ENCODE results near the gene ABCG1.
"Not testable (repeated sequence)": the region's sequence is repeated elsewhere in the genome, so short reads cannot be mapped to it uniquely, and the experiment has no call there.

The ABCG1 gene

DNA sequence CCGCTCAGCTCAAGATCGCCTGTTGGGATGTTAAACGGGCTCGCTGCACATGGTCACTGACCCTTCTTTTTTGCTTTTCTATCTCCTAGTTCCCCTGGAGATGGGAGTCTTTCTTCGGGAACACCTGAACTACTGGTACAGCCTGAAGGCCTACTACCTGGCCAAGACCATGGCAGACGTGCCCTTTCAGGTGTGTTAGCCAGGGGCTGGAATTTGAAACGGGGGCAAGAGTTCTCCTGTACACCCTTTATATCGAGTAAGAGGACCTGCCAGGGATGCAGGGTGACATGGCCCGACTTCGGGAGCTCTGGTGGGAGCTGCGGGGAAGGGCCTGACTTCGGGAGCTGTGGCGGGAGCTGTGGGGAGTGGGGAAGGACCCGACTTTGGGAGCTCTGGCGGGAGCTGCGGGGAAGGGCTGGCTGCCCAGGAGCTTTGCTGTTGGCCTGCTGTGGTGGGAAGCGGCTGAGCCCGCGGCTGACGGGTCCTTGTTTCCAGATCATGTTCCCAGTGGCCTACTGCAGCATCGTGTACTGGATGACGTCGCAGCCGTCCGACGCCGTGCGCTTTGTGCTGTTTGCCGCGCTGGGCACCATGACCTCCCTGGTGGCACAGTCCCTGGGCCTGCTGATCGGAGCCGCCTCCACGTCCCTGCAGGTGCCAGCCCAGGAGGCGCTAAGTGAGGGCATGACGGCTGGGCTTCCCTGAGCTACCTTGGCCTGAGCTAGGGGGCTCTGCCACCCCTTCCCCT, 72.2 kb downstream of the ABCG1 start (continued):
- no peak for TF ChIP-seq PPARA (CRISPR knock-in tag; IDR thresholded peaks at IDR 0.05; ENCODE audit: borderline replicate concordance)
- TF ChIP-seq CSDC2 (CRISPR knock-in tag; IDR thresholded peaks at IDR 0.05), result no peak
- no peak for TF ChIP-seq TCF4 (CRISPR knock-in tag; IDR thresholded peaks at IDR 0.05; ENCODE audit: borderline replicate concordance)

DNA sequence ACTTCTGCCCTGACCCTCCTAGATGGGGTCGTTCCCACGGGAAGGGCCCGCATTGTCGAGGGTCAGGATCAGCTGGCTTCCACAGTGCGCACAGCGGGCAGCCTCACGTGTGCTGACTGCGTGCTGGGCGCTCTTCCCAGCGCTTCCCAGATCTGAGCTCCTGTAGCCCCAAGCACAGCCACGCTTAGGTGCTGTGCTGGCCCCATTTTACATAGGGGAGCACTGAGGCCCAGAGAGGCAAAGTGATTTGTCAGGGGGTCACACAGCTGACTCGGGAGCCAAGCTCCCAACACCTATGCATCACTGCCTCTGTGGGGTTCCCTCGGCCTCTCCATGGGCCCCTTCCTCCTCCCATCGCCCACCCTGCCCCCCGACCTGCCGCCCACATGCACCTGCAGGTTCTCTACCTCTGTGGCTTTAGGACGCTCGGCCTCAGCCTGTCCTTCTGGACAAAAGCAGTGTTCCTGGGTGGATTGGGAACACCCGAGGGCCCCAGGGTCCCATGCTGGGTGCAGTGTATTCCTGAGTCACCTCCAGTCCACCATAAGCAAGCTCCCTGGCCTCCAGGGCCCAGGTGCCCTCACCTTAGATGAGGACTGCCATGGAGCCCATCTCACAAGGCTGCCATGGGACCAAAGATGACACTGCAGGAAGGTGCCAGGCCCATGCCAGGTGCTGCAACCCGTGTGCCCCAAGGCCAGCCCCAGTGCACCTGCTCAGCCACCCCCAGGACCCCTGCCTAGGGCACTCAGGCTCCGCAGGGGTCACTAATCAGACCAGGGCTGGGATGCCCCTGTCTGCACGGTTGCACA, 73.0 kb downstream of the ABCG1 start:
- no peak for ATAC-seq

DNA sequence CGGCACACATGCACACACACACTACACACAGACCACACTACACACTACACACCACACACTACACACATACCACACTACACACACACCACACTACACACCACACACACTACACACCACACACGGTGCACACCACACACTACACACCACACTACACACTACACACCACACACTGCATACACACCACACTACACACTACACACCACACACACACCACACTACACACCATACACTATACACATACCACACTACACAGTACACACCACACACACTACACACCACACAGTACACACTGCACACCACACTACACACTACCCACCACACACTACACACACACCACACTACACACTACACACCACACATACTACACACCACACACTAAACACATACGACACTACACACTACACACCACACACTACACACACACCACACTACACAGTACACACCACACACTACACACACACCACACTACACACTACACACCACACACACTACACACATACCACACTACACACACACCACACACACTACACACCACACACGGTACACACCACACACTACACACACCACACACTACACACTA, 73.7 kb downstream of the ABCG1 start:
- not testable (repeated sequence) for ATAC-seq

More for the DNA sequence above, 73.0 kb downstream of the ABCG1 start:
- TF ChIP-seq BACH2 (CRISPR knock-in tag; IDR thresholded peaks at IDR 0.05; ENCODE audit: borderline replicate concordance) (no peak), ESRRG (CRISPR knock-in tag; IDR thresholded peaks at IDR 0.05) (no peak), ZNF70 (CRISPR knock-in tag; IDR thresholded peaks at IDR 0.05) (no peak), GLIS3 (CRISPR knock-in tag; IDR thresholded peaks at IDR 0.05) (no peak), ARNTL (CRISPR knock-in tag; IDR thresholded peaks at IDR 0.05; ENCODE audit: borderline replicate concordance, low read depth) (no peak), ISL1 (CRISPR knock-in tag; IDR thresholded peaks at IDR 0.05) (no peak), OSR1 (CRISPR knock-in tag; IDR thresholded peaks at IDR 0.05) (no peak), ZNF565 (CRISPR knock-in tag; conservative IDR thresholded peaks at IDR 0.05; ENCODE audit: low read depth) (no peak), TOX (CRISPR knock-in tag; IDR thresholded peaks at IDR 0.05; ENCODE audit: borderline replicate concordance) (no peak), TCF4 (CRISPR knock-in tag; IDR thresholded peaks at IDR 0.05; ENCODE audit: borderline replicate concordance) (no peak), PPARA (CRISPR knock-in tag; IDR thresholded peaks at IDR 0.05; ENCODE audit: borderline replicate concordance) (no peak)
- TF ChIP-seq, protein P1, sequence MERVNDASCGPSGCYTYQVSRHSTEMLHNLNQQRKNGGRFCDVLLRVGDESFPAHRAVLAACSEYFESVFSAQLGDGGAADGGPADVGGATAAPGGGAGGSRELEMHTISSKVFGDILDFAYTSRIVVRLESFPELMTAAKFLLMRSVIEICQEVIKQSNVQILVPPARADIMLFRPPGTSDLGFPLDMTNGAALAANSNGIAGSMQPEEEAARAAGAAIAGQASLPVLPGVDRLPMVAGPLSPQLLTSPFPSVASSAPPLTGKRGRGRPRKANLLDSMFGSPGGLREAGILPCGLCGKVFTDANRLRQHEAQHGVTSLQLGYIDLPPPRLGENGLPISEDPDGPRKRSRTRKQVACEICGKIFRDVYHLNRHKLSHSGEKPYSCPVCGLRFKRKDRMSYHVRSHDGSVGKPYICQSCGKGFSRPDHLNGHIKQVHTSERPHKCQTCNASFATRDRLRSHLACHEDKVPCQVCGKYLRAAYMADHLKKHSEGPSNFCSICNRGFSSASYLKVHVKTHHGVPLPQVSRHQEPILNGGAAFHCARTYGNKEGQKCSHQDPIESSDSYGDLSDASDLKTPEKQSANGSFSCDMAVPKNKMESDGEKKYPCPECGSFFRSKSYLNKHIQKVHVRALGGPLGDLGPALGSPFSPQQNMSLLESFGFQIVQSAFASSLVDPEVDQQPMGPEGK (CRISPR knock-in tag; IDR thresholded peaks at IDR 0.05; ENCODE audit: borderline replicate concordance), result no peak
- TF ChIP-seq, protein P2, sequence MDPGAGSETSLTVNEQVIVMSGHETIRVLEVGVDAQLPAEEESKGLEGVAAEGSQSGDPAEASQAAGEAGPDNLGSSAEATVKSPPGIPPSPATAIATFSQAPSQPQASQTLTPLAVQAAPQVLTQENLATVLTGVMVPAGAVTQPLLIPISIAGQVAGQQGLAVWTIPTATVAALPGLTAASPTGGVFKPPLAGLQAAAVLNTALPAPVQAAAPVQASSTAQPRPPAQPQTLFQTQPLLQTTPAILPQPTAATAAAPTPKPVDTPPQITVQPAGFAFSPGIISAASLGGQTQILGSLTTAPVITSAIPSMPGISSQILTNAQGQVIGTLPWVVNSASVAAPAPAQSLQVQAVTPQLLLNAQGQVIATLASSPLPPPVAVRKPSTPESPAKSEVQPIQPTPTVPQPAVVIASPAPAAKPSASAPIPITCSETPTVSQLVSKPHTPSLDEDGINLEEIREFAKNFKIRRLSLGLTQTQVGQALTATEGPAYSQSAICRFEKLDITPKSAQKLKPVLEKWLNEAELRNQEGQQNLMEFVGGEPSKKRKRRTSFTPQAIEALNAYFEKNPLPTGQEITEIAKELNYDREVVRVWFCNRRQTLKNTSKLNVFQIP (CRISPR knock-in tag; IDR thresholded peaks at IDR 0.05; ENCODE audit: borderline replicate concordance, low read depth), result no peak
- TF ChIP-seq, protein P3, sequence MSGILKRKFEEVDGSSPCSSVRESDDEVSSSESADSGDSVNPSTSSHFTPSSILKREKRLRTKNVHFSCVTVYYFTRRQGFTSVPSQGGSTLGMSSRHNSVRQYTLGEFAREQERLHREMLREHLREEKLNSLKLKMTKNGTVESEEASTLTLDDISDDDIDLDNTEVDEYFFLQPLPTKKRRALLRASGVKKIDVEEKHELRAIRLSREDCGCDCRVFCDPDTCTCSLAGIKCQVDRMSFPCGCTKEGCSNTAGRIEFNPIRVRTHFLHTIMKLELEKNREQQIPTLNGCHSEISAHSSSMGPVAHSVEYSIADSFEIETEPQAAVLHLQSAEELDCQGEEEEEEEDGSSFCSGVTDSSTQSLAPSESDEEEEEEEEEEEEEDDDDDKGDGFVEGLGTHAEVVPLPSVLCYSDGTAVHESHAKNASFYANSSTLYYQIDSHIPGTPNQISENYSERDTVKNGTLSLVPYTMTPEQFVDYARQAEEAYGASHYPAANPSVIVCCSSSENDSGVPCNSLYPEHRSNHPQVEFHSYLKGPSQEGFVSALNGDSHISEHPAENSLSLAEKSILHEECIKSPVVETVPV (CRISPR knock-in tag; IDR thresholded peaks at IDR 0.05), result no peak
- TF ChIP-seq, protein P4, sequence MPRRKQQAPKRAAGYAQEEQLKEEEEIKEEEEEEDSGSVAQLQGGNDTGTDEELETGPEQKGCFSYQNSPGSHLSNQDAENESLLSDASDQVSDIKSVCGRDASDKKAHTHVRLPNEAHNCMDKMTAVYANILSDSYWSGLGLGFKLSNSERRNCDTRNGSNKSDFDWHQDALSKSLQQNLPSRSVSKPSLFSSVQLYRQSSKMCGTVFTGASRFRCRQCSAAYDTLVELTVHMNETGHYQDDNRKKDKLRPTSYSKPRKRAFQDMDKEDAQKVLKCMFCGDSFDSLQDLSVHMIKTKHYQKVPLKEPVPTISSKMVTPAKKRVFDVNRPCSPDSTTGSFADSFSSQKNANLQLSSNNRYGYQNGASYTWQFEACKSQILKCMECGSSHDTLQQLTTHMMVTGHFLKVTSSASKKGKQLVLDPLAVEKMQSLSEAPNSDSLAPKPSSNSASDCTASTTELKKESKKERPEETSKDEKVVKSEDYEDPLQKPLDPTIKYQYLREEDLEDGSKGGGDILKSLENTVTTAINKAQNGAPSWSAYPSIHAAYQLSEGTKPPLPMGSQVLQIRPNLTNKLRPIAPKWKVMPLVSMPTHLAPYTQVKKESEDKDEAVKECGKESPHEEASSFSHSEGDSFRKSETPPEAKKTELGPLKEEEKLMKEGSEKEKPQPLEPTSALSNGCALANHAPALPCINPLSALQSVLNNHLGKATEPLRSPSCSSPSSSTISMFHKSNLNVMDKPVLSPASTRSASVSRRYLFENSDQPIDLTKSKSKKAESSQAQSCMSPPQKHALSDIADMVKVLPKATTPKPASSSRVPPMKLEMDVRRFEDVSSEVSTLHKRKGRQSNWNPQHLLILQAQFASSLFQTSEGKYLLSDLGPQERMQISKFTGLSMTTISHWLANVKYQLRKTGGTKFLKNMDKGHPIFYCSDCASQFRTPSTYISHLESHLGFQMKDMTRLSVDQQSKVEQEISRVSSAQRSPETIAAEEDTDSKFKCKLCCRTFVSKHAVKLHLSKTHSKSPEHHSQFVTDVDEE (CRISPR knock-in tag; IDR thresholded peaks at IDR 0.05), result no peak

DNA sequence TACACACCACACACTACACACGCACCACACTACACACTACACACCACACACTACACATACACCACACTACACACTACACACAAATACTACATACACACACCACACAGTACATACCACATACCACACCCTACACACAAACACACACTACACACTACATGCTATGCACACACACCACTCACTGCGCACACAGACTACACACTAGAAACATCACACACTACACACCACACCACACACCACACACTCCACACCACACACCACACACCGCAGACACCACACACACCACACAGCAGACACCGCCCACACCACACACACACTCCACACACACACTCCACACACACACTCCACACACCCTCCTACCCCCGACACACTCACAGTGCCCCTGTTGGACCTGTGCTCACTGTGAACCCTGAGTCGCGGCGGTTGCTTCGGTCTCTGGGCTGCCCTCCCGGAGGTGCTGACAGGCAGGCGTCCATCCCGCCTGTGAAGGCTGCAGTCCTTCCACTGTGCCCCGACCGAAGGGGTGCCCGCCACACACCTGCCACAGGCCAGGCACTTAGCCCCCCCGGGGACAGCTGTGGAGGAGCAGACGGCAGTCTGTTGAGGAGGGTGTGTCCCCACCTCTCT, 74.8 kb downstream of the ABCG1 start:
- no peak for ATAC-seq
- TF ChIP-seq, protein P5, sequence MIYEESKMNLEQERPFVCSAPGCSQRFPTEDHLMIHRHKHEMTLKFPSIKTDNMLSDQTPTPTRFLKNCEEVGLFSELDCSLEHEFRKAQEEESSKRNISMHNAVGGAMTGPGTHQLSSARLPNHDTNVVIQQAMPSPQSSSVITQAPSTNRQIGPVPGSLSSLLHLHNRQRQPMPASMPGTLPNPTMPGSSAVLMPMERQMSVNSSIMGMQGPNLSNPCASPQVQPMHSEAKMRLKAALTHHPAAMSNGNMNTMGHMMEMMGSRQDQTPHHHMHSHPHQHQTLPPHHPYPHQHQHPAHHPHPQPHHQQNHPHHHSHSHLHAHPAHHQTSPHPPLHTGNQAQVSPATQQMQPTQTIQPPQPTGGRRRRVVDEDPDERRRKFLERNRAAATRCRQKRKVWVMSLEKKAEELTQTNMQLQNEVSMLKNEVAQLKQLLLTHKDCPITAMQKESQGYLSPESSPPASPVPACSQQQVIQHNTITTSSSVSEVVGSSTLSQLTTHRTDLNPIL (CRISPR knock-in tag; IDR thresholded peaks at IDR 0.05; ENCODE audit: low read depth), result no peak
- TF ChIP-seq ZNF8 (CRISPR knock-in tag; IDR thresholded peaks at IDR 0.05) (no peak), ARNTL (CRISPR knock-in tag; IDR thresholded peaks at IDR 0.05; ENCODE audit: borderline replicate concordance, low read depth) (no peak), OSR1 (CRISPR knock-in tag; IDR thresholded peaks at IDR 0.05) (no peak), TCF4 (CRISPR knock-in tag; IDR thresholded peaks at IDR 0.05; ENCODE audit: borderline replicate concordance) (no peak), ZFP30 (CRISPR knock-in tag; IDR thresholded peaks at IDR 0.05) (no peak), ZFP3 (CRISPR knock-in tag; IDR thresholded peaks at IDR 0.05) (no peak), RARB (CRISPR knock-in tag; IDR thresholded peaks at IDR 0.05) (no peak)
- TF ChIP-seq, protein P3 (CRISPR knock-in tag; IDR thresholded peaks at IDR 0.05), result no peak

Data from SK-N-SH treated with all-trans-retinoic acid at 6 μM for 48 hours (cell line).